HFF-Myc (cell line): ENCODE data around the gene MTCH2.

ENCODE experiments used
- DNase-seq: peaks from one replicate; pipeline ENCODE4 v3.0.0-alpha.2; 2011; ENCODE audit warnings: low read depth; ENCODE audit errors: extremely low read depth
- H3K4me3 ChIP-seq: replicated peaks from 2 replicates; pipeline ENCODE4 v1.5.1; 2011; ENCODE audit warnings: low read depth, mild to moderate bottlenecking, control low read depth, low read length
- CTCF ChIP-seq: IDR thresholded peaks from 2 replicates; pipeline ENCODE4 v1.5.1; 2012; ENCODE audit warnings: mild to moderate bottlenecking, low read depth, low read length, control low read depth; ENCODE audit errors: missing control alignments

The MTCH2 gene

DNA sequence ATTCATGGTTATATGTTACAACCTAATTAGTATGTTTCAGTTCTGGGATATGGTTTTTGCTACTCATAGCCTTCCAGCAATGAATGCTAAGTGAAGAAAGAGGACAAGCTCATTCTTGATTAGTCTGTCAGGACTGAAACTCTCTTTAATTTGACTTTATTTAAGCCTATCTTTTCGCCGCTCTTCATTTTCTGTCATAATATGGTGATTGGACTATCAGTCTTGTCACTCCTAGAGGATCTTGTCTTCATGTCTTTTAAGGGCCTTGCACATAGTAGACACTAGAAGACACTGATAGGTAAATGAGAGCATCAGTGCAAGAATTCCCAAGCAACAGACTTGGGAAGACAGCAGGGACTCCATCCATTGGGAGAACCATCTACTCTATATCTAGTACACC is 18.9 kb upstream of the MTCH2 start:
- TF ChIP-seq CTCF, result no peak
- DNase-seq, result no peak
- no peak overlapping the region for H3K4me3 ChIP-seq

- TF ChIP-seq CTCF, result no peak
- no peak overlapping the region for H3K4me3 ChIP-seq
- no peak for DNase-seq
These were observed 16.9 kb upstream of the MTCH2 start for GRCh38 chr11:47659276-47659675.

DNA sequence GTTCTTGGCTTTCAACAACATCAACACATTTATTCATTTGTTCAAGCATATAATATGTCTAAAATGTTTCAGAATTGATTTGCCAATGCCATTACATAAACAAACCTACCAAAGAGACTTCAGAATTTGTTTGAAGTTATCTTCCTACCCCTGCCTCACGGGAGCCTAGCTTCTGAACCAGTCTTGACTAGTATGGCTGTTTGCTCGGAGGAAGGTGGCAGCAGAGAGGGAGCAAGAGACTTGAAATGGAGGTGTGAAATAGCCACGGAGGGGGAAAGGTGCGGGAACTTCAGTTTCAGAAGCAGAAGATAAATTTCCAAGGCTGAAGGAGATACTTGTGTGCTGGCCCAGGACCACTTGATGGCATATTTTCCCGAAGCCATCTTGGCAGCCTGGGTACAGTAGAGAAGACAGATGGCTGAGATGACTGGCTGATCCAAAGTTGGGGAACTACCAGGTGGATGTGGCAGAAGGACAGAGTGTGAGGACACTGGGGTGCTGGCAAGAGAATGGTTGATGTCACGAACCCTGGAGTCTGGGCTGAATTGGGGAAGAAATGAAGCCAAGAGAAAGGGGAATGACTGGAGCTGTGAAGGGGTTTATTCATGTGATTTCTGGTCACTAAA is 14.0 kb upstream of the MTCH2 start:
- no peak for TF ChIP-seq CTCF
- DNase-seq, result no peak
- H3K4me3 ChIP-seq, result no peak overlapping the region

DNA sequence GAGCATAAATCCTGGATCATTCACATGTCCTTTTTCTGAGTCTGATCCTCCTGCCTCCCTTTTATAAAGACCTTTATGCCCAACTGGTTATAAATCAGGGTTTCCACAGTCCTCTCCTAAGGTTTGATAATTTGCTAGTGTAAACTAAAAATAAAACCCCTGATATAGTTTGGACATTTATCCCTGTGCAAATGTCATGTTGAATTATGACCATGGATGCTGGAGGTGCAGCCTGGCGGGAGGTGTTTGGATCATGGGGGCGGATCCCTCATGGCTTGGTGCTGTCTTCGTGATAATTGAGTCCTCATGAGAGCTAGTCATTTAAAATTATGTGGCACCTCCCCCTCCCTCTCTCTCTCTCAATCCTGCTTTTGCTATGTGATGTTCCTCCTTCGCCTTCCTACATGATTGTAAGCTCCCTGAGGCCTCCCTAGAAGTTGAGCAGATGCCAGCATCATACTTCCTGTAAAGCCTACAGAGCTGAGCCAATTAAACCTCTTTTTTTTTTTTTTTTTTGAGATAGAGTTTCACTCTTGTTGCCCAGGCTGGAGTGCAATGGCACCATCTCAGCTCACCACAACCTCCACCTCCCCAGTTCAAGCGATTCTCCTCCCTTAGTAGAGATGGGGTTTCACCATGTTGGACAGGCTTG is 9.6 kb upstream of the MTCH2 start:
- no peak for DNase-seq
- no peak overlapping the region for H3K4me3 ChIP-seq
- no peak for TF ChIP-seq CTCF

DNA sequence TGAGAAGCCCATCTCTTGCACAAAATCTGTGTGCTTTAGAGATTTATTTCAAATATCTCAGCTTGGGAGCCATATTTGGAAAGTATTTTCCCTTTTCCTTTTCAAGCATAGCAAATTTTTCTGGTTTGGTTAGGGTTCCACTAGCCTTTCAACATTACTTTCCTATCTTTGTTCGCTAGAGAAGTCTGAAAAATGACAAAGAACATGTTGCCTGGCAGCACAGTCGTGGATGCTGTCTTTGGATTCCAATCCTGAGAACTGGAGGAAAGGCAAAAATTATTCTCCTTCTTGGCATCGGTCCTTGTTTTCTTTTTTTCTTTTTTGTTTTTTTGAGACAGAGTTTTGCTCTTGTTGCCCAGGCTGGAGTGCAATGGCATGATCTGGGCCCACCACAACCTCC is 6.9 kb upstream of the MTCH2 start:
- no peak for TF ChIP-seq CTCF
- no peak overlapping the region for H3K4me3 ChIP-seq
- DNase-seq, result no peak

DNA sequence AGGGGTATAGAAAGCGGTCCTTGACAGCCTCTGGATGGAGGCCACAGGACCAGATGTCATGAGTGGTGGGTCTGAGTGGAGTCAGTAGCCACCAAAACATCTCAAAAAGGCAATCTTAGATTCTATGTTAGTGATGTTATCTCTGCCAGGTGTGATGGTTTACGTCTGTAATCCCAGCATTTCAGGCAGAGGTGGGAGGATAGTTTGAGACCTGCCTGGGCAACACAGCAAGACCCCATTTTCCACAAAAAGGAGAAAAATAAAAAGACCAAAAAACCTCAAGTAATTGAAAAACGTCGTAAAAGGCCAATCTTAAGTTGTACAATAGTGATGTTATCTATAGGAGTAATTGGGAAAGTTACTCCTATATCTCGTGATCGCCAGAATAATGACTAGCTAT is 3.7 kb upstream of the MTCH2 start:
- TF ChIP-seq CTCF, result no peak
- no peak for DNase-seq
- no peak overlapping the region for H3K4me3 ChIP-seq

DNA sequence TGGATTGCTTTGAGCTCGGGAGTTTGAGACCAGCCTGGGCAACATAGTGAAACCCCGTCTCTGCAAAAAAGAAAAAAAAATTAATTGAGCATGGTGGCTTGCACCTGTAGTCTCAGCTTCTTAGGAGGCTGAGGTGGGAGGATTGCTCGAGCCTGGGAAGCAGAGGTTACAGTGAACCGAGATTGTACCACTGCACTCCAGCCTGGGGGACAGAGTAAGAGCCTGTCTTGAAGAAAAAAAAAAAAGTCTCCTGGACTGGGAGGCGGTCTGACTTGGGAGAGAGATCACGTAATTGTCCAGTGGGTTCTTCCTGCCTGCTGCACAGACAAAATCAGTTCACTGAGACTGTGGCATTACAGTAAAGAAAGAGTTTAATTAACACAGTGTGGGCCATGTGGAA is 3.1 kb upstream of the MTCH2 start:
- no peak overlapping the region for H3K4me3 ChIP-seq
- TF ChIP-seq CTCF, result no peak
- no peak for DNase-seq
